NCI-H446 treated with DMSO at 0.1 percent for 48 hours (cell line): Measurements from ENCODE around the gene TET1.
"Not testable (repeated sequence)": the region's sequence is repeated elsewhere in the genome, so short reads cannot be mapped to it uniquely, and the experiment has no call there.

Source experiments
- DNase-seq: peaks from one replicate; lab custom pipeline; 2025; lab: John Stamatoyannopoulos, UW

The TET1 gene

DNA sequence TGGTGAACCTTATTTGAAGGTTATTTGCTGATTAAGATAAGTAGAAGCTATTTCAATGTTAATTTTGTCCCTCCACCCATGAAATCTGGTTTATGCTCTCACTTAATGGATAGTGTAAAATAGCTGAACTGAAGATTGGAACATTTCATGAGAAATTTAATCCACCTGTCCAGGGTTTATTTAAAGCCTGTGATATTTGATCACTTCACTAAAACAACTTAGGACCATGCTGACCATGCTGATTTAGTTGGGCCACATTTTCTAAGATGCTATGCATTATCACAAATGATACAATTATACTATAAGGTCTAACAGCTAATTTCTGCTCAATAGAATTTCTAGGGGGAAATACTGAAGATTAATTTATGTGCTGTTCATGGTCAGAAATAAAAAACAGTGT, 53.8 kb downstream of the TET1 start:
- not testable (repeated sequence) for DNase-seq

- not testable (repeated sequence) for DNase-seq
These were observed 57.6 kb downstream of the TET1 start for GRCh38 chr10:68617691-68618090.

- DNase-seq, result no peak
These were observed 58.1 kb downstream of the TET1 start for GRCh38 chr10:68618234-68618633.

- no peak for DNase-seq
These were observed 59.5 kb downstream of the TET1 start for GRCh38 chr10:68619595-68619994.

DNA sequence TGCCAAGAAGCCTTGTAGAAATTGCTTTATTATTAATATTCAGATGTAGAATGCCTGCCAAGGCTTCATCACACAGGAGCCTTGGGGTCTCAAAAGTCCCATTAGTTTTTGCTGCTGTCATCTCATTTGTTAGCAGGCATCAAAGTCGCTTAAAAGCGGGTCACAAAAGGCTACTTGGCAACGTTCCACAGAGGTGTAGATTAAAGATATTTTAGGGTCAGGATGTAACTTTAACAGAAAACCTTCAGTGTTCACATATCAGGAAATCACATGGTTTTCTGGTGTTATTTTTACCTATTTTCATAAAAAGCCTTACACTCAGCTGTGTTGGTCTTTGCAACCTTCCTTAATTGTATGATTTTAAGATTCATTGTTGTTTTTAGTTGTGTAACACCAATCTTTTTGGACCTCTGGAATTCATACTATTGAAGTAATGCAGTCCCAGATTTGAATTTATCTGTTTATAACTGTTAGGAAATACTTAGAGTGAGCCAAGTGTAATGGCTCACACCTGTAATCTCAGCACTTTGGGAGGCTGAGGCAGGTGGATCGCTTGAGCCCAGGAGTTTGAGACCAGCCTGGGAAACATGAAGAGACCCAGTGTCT, 65.3 kb downstream of the TET1 start:
- DNase-seq, result no peak

DNA sequence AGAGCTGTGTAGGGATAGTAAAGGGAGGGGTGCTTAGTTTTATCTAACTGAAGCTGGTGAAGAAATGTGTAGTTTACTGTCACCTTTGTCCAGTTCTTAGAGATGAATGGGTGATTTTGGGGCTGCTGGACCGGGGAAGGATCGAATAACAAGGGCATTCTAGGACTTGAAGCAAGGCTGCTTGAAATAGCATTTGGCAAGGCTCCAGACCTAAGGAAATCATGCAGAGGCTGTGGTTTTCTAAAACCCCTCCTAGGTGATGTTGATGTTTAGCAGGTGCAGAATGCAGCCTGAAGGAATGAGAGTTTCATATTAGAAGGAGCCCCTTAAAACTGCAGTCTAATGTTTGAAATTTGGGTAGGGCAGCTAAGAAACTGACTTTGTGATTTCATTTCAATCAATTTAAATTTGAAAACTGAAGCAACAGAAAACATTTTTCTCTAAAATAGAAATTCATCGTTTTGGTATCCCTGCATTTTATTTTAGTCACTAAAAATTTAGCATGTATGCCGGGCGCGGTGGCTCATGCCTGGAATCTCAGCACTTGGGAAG, 68.5 kb downstream of the TET1 start:
- no peak for DNase-seq

DNA sequence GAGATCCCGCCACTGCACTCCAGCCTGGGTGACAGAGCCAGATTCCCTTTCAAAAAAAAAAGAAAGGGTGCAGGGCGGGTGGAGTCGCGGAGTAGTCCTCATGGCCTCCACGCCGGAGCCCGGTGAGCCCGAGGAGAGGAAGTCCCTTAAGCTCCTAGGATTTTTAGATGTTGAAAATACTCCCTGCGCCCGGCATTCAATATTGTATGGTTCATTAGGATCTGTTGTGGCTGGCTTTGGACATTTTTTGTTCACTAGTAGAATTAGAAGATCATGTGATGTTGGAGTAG, 72.1 kb downstream of the TET1 start:
- not testable (repeated sequence) for DNase-seq

- no peak for DNase-seq
These were observed 73.1 kb downstream of the TET1 start for GRCh38 chr10:68633281-68633680.

DNA sequence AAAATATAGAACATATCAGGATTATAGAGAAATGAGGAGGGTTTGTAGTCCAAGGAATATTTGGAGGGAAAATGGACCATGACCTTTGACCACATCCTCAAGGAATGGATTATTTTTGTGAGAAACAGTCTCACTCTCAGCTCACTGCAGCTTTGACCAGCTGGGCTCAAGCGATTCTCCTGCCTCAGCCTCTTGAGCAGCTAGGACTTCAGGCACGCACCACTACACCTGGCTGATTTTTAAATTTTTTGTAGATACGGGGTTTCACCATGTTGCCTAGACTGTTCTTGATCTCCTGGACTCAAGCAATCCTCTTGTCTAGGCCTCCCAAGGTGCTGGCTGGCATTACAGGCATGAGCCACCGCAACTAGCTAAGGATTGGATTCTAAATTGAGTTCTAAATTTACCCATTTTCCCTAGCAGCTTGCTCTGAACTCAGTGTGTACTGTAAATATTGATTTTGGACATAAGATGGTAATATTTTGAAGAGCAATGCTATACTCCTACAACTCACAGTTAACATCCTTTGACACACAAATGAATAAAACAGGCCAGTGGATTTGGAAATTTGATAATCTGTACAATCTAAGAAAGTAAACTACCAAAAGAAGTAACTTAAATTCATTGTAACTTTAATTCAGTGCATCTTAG, 73.8 kb downstream of the TET1 start:
- no peak for DNase-seq

- DNase-seq, result no peak
These were observed 76.2 kb downstream of the TET1 start for GRCh38 chr10:68636335-68636734.

DNA sequence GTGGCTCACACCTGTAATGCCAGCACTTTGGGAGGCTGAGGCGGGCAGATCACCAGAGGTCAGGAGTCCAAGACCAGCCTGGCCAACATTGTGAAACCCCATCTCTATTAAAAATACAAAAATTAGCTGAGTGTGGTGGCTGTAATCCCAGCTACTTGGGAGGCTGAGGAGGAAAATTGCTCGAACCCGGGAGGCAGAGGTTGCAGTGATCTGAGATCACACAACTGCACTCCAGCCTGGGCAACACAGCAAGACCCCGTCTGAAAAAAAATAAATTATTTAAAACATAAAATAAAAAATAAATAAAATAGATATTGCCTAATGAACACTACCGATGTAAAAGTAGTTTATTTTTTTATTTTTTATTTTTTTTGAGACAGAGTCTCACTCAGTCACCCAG, 83.4 kb downstream of the TET1 start:
- not testable (repeated sequence) for DNase-seq

DNA sequence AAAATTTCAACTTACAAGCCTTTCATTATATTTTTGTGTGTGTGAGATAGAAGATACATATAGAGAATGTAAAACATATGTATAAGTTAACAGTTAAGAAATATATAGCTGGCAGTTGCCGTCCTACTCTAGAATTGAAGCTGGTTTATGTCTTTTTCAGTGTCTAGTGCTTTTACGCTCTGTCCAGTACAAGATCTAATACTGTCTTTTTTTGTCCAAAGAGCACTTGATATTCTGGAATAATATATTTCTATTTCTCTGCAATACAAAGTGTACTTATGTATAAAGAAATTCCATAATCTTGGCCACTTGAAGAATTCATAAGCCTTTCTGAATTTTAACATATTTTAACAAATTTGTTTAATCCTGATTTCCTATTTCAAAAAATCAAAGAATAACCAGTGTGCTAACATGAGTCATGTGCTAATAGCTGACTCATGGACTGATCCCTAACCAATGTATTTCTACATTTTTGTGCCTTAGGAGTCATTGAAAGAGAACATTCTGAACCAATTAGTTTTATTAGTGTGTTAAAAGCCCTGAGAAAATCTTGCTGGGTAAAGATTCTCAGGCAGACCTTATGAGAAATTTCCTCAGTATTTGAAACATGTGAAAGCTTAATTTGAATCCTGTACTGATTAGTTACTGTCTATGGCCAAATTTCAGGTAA, 87.7 kb downstream of the TET1 start:
- no peak for DNase-seq

GRCh38 chr10:68655620-68656126, 95.5 kb downstream of the TET1 start:
- no peak for DNase-seq

GRCh38 chr10:68665841-68666240, 105.7 kb downstream of the TET1 start:
- DNase-seq, result no peak

DNA sequence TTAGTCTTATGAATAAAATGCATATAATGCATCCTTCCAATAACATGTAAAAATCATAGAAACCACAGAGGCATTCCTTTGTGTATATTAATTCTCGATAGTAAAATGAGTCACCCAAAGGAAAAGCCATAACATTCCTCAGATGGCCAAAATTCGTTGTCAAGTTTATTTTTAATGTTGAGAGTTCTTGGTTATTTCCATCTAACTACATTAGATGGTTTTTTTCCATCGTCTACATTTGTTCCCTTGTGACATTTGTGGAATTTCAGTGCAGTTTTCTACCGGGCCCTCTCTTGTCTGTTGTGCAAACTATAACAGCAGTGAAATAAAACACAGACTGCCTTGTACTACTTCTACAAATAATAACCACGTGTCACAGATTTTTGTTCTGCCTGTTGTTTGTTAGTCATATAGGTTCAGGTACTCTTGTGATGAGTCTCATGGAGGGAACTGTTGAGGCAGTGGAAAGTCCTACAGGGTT, 106.2 kb downstream of the TET1 start:
- DNase-seq, result no peak

- no peak for DNase-seq
These were observed 108.1 kb downstream of the TET1 start for GRCh38 chr10:68668231-68668630.

- no peak for DNase-seq
These were observed 108.8 kb downstream of the TET1 start for GRCh38 chr10:68668972-68669371.

GRCh38 chr10:68684413-68684812, 124.3 kb downstream of the TET1 start:
- DNase-seq, result no peak

DNA sequence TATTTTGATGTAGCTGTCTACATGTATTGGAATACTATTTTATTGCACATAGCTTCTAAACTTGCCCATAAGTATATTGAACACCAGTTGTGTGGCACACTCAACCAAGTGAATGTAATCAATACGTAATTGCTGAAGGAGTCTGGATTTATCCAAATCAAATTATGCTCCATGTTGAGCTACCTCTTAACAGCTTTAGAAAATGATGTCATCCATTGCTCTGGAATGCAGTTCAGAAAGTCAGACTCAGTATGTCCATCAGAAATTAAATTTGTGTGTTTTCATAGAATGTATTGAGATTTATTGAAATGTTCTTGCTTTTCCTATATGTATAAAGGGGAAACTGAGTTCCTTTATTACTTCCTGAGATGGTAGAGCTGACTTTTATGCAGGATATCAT, 135.9 kb downstream of the TET1 start:
- DNase-seq, result no peak

DNA sequence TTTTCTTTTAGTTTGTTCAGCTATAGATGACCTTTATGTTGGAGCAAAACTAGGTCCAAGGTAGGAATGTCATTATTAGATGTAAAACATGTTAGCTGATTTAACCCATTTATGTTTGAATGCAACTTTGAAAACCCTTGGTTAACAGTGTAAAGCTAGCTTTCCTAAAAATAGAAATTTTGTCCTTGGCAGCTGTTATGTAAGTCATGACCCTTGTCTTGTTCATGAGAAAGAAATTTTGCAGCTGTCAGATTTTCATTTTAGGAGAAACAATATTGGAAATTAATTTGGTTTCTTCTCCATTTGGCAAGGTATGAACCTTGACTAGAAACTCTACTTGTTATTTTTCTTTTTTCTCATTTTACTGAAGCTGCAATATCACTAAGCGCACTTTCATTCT, 137.0 kb downstream of the TET1 start:
- no peak for DNase-seq

GRCh38 chr10:68700197-68700596, 140.1 kb downstream of the TET1 start:
- no peak for DNase-seq

DNA sequence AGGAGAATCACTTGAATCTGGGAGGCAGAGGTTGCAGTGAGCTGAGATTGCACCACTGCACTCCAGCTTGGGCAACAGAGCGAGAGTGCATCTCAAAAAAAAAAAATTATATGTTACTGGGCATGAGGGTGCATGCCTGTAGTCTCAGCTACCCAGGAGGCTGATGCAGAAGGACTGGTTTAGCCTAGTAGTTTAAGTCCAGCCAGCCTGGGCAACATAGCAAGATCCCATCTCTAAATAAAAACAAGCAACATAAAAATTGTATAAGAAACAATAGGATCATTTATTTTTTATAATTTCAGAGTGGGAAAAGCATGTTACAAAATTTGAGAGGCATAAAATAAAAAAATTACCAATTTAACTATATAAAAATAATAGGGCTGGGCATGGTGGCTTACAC, 145.4 kb downstream of the TET1 start:
- no peak for DNase-seq

- not testable (repeated sequence) for DNase-seq
These were observed 148.8 kb downstream of the TET1 start for GRCh38 chr10:68708987-68709386.
